BJ (cell line): Measurements from ENCODE around the gene HMCN2. TPM values are rescaled to one million over a fixed set of nuclear protein-coding genes. Genes with fewer than 3 reads are reported as not detected.

Experiments used
- CTCF ChIA-PET: fragments of 350-600 bp; formaldehyde crosslinking; extraction: SDS; loops from one replicate; lab custom pipeline; 2021; ENCODE audit warnings: antibody characterized with exemption, inconsistent platforms; lab: Yijun Ruan, JAX
- POLR2A ChIA-PET: fragments of 300-600 bp; sonication (Branson Sonifier 250); formaldehyde crosslinking; extraction: SDS; loops from one replicate; lab custom pipeline; 2021; ENCODE audit warnings: antibody characterized with exemption; lab: Charles Lee
- DNase-seq: peaks from one replicate; pipeline ENCODE4 v3.0.0-alpha.2; 2011; ENCODE audit warnings: low read depth
- H3K27me3 ChIP-seq: 2 replicates; pipeline ENCODE4 v1.6.0; 2011; ENCODE audit warnings: low read length; ENCODE audit not compliant: control insufficient read depth, insufficient read depth
- H3K36me3 ChIP-seq: 2 replicates; pipeline ENCODE4 v1.5.1; 2011; ENCODE audit warnings: low read length; ENCODE audit not compliant: control insufficient read depth, insufficient read depth
- H3K4me3 ChIP-seq: 2 replicates; pipeline ENCODE4 v1.5.1; 2011; ENCODE audit warnings: low read depth, mild to moderate bottlenecking, control low read depth, low read length
- CTCF ChIP-seq: IDR thresholded peaks from 2 replicates; pipeline ENCODE4 v1.5.1; 2011; ENCODE audit warnings: low read depth, mild to moderate bottlenecking, control low read depth, inconsistent platforms, low read length, moderate library complexity; ENCODE audit not compliant: insufficient read depth
- polyA plus RNA-seq: library from polyadenylated mRNA; depleted of rRNA; stranded (reverse); fragments of >200 nt; gene quantifications from 2 replicates; pipeline ENCODE4 v1.2.3, GENCODE V29; 2011

HMCN2 gene
- polyA plus RNA-seq, 1 experiment: not detected

GRCh38 chr9:130259044-130259443, 6.5 kb upstream of the HMCN2 start:
- Histone ChIP-seq H3K4me3 (no peak overlapping the region), H3K27me3 (peaks cover 29% of the 10 kb centered on the region), H3K36me3 (no peaks in the 10 kb centered on the region)
- CTCF ChIA-PET: interaction anchor here (0.8 to 2.2 kb wide), 3 partner anchors 13 to 84 kb away, joined by 3 to 7 read pairs (median 4); no protein-coding TSS in a partner anchor
- POLR2A ChIA-PET: no interaction called here
- DNase-seq: no peak
- TF ChIP-seq CTCF: no peak

GRCh38 chr9:130260816-130261765, 4.5 kb upstream of the HMCN2 start:
- DNase-seq: no peak
- Histone ChIP-seq H3K36me3 (no peaks in the 10 kb centered on the region), H3K27me3 (peaks cover 41% of the 10 kb centered on the region), H3K4me3 (no peak overlapping the region)
- ChIA-PET POLR2A (interaction anchor here (0.6 kb wide), 1 partner anchor 282 kb away, joined by 4 read pairs; no protein-coding TSS in a partner anchor), CTCF (interaction anchor here (0.6 to 2.4 kb wide), 2 partner anchors 18 to 285 kb away, joined by 3 to 12 read pairs; no protein-coding TSS in a partner anchor)
- no peak for TF ChIP-seq CTCF

GRCh38 chr9:130262061-130262745, 3.4 kb upstream of the HMCN2 start:
- POLR2A ChIA-PET: no interaction called here
- CTCF ChIA-PET: interaction anchor here (0.6 to 2.4 kb wide), 2 partner anchors 19 to 284 kb away, joined by 3 to 12 read pairs; no protein-coding TSS in a partner anchor
- Histone ChIP-seq H3K4me3 (no peak overlapping the region), H3K27me3 (peaks cover 48% of the 10 kb centered on the region), H3K36me3 (no peaks in the 10 kb centered on the region)
- DNase-seq: no peak
- no peak for TF ChIP-seq CTCF

DNA sequence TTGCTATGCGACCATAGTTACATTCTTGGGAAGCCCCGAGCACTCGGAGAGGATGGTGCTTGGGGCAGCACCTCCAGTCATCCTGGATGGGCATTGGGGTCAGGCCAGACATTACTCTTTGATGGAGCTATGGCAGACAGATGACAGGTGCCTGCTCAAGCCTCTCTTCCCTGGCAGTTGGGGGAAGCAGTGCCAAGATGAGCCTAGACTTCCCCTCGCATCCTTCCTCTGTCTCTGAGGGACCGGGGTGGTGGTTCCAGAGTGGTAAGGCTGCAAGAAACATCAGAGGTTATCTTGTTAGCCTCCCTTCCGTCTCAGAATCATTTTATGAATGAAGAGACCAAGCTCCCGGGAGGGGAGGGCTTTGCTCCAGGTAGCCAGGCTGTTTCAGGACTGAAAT, 2.8 kb upstream of the HMCN2 start:
- ChIA-PET POLR2A (no interaction called here), CTCF (interaction anchor here (1.0 to 2.4 kb wide), 2 partner anchors 11 to 19 kb away, joined by 3 to 12 read pairs; no protein-coding TSS in a partner anchor)
- Histone ChIP-seq H3K27me3 (peaks cover 53% of the 10 kb centered on the region), H3K36me3 (no peaks in the 10 kb centered on the region), H3K4me3 (no peak overlapping the region)
- no peak for DNase-seq
- no peak for TF ChIP-seq CTCF
